Right hindlimb (tissue), 1 donor: ENCODE measurements around the gene APAF1.

Source experiments
- DNase-seq: peaks from one replicate; pipeline ENCODE4 v3.0.0-alpha.2; 2018

The APAF1 gene

GRCh38 chr12:98763656-98764055 is 118.6 kb downstream of the APAF1 start:
- no peak for DNase-seq

GRCh38 chr12:98767248-98767647 is 122.2 kb downstream of the APAF1 start:
- DNase-seq, result no peak

GRCh38 chr12:98769068-98769467 is 124.0 kb downstream of the APAF1 start:
- DNase-seq, result no peak

GRCh38 chr12:98770230-98770629 is 125.1 kb downstream of the APAF1 start:
- no peak for DNase-seq

GRCh38 chr12:98771811-98772752 is 127.0 kb downstream of the APAF1 start:
- no peak for DNase-seq

- no peak for DNase-seq
Observed at GRCh38 chr12:98772818-98773217, 127.7 kb downstream of the APAF1 start.

- no peak for DNase-seq
Observed at GRCh38 chr12:98780261-98780660, 135.2 kb downstream of the APAF1 start.

- no peak for DNase-seq
Observed at GRCh38 chr12:98783420-98783819, 138.3 kb downstream of the APAF1 start.
